ENCODE data around the gene HACL1.

Gene HACL1

DNA sequence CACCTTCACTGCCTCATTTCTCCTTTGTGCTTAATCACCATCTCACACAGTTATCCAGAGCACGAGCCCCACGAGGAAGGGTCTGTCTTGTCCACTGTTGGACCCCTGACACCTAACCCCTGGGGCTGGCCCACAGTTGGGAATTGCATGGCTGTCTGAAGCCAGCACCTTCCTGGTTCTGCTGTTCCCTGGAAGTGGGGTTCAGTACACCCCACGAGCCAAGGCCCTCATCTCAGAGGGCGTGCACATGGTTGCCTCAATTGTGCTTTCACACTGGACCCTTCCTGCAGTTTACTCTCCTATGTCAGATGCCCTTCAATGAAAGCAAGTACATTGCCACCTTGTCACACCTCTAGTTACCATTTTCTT lies 30.8 kb upstream of the HACL1 start:
- Histone ChIP-seq H3K27me3 (replicated peaks; ENCODE audit: control insufficient read depth, insufficient read depth, low read length) (no peaks in the 10 kb centered on the region), H3K36me3 (ENCODE audit: control insufficient read depth, insufficient read depth, low read length) (no peaks in the 10 kb centered on the region), H3K4me3 (replicated peaks; ENCODE audit: low read depth, low read length) (no peak overlapping the region)
- TF ChIP-seq, protein P1, sequence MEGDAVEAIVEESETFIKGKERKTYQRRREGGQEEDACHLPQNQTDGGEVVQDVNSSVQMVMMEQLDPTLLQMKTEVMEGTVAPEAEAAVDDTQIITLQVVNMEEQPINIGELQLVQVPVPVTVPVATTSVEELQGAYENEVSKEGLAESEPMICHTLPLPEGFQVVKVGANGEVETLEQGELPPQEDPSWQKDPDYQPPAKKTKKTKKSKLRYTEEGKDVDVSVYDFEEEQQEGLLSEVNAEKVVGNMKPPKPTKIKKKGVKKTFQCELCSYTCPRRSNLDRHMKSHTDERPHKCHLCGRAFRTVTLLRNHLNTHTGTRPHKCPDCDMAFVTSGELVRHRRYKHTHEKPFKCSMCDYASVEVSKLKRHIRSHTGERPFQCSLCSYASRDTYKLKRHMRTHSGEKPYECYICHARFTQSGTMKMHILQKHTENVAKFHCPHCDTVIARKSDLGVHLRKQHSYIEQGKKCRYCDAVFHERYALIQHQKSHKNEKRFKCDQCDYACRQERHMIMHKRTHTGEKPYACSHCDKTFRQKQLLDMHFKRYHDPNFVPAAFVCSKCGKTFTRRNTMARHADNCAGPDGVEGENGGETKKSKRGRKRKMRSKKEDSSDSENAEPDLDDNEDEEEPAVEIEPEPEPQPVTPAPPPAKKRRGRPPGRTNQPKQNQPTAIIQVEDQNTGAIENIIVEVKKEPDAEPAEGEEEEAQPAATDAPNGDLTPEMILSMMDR (IDR thresholded peaks at IDR 0.05; ENCODE audit: insufficient read depth, low read length, poor library complexity, severe bottlenecking) = no peak
- no peak for DNase-seq (ENCODE audit: extremely low read depth, insufficient read length)

GRCh38 chr3:15631426-15632211 lies 30.2 kb upstream of the HACL1 start:
- H3K4me3 ChIP-seq (replicated peaks; ENCODE audit: low read depth, low read length) = no peak overlapping the region
- TF ChIP-seq, protein P1 (IDR thresholded peaks at IDR 0.05; ENCODE audit: insufficient read depth, low read length, poor library complexity, severe bottlenecking) = no peak
- no peaks in the 10 kb centered on the region for H3K27me3 ChIP-seq (replicated peaks; ENCODE audit: control insufficient read depth, insufficient read depth, low read length)
- no peak for DNase-seq (ENCODE audit: extremely low read depth, insufficient read length)
- no peaks in the 10 kb centered on the region for H3K36me3 ChIP-seq (ENCODE audit: control insufficient read depth, insufficient read depth, low read length)

DNA sequence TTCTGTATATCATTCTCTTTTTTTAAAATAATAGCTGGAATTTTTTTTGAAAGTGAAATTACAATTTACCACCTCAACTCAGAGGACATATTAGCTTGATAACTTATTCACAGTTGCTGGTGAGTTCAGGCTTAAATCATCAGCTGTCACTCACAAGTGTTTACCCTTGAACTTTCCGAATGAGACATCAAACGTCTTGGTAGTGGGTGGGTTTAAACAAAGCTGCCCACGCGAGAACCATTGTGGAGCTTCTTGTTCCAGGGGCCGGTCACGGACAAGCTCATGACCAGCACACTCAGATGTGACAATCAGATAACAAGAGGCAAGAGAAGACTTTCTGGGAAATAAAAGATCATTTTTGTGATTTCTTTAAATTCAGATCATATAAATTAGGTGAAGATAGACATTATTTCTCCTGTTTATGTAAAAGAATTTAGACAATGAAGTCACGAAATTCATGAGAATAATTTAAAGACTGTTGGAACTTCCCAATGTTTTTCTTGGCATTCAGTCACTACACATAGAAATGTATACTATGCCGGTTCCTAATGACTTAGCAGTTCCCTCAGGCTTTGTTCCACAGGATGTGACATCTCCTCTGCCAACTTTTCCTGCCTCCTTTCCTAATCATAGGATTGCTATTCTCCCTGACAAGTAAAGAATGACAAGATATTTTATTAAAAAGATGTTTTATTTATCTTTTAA lies 29.4 kb upstream of the HACL1 start:
- TF ChIP-seq, protein P1 (IDR thresholded peaks at IDR 0.05; ENCODE audit: insufficient read depth, low read length, poor library complexity, severe bottlenecking) = no peak
- Histone ChIP-seq H3K4me3 (replicated peaks; ENCODE audit: low read depth, low read length) (peak overlapping the region; percentile 33), H3K36me3 (ENCODE audit: control insufficient read depth, insufficient read depth, low read length) (no peaks in the 10 kb centered on the region), H3K27me3 (replicated peaks; ENCODE audit: control insufficient read depth, insufficient read depth, low read length) (no peaks in the 10 kb centered on the region)
- no peak for DNase-seq (ENCODE audit: extremely low read depth, insufficient read length)

DNA sequence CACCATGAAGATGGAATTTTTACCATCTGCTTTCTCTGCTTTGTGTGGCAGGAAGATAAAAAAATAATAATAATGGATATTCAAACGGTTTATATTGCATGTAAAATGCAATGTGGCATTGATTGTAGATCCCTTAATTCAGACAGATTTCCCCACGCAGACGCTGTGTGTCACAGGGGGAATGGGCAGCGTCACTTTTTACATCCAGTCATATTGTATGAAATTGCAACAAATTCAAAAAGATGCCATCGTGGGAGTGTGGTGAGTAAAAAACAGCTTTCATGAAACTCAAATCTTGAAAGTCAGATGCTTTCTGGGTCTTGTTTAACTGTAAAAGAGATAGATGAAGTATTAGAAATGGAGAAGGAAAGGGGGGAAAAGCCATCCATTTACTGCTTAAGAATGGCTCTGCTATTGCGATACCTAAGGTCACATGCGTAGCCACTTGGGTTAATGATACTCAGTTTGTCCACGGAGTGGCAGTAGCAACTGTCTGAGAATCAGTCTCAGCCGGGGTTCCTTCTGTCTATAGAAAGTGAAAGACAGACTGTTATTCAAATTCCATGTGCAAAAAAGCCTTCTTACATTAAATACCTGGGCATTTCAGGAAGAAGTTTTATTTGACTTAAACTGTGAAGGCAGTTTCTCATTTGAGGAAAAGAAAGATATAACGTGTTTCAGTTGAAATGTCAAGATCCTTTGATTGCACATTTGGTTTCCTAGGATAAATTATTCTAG lies 28.7 kb upstream of the HACL1 start:
- DNase-seq (ENCODE audit: extremely low read depth, insufficient read length) = peak; percentile 56
- TF ChIP-seq, protein P1 (IDR thresholded peaks at IDR 0.05; ENCODE audit: insufficient read depth, low read length, poor library complexity, severe bottlenecking) = peak; percentile 69
- Histone ChIP-seq H3K27me3 (replicated peaks; ENCODE audit: control insufficient read depth, insufficient read depth, low read length) (no peaks in the 10 kb centered on the region), H3K4me3 (replicated peaks; ENCODE audit: low read depth, low read length) (peak overlapping the region; percentile 33), H3K36me3 (ENCODE audit: control insufficient read depth, insufficient read depth, low read length) (no peaks in the 10 kb centered on the region)

DNA sequence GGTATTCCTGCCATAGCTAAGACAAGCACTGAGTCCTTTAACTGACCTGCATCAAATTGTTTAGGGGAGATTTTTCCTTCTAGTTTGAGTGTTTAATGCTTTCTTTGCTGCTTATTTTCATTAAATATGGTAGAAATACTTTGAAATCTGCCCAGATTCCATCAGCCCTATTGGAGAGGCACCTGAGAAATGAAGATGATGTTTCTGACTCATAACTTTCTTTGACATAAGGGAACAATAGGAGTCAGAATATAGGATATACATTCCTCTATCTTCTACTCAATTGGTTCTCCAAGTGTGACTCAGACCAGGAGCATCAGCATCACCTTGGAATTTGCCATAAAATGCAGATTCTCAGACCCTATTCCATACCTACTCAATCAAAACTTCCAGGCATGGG lies 27.6 kb upstream of the HACL1 start:
- Histone ChIP-seq H3K36me3 (ENCODE audit: control insufficient read depth, insufficient read depth, low read length) (no peaks in the 10 kb centered on the region), H3K4me3 (replicated peaks; ENCODE audit: low read depth, low read length) (no peak overlapping the region), H3K27me3 (replicated peaks; ENCODE audit: control insufficient read depth, insufficient read depth, low read length) (no peaks in the 10 kb centered on the region)
- TF ChIP-seq, protein P1 (IDR thresholded peaks at IDR 0.05; ENCODE audit: insufficient read depth, low read length, poor library complexity, severe bottlenecking) = no peak
- no peak for DNase-seq (ENCODE audit: extremely low read depth, insufficient read length)
